ENCODE data around the gene TRAPPC6A. TPM values are rescaled to one million over a fixed set of nuclear protein-coding genes. Genes with fewer than 3 reads are reported as not detected.

The TRAPPC6A gene
- total and polyA plus RNA-seq, 2 of the 13 experiments (the other 11 are each of a cell fraction or from before 2014, with no cell fraction given) = 6.5 to 21.0 TPM

DNA sequence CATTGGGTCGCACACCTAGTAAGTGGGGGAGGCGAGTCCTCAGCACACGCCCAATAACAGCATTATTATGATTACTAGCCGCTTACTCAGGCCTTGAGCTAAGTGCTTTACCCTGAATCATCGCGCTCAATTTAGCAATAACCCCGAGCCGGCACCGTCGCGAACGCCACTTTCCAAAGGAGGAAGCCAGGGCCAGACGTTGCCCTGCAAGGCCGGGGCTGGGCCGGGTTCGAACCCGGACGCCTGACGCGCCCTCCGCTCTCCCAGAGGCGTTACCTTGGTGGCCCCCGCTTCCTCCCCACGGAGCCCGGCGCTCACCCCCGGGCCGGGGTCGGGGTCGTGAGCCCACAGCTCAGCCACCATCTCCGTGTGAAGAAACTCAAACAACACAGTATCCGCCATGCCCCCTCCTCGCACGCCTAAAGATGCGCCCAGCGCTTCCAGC lies at the start of gene TRAPPC6A (continued):
- TF ChIP-seq ELF3 (CRISPR knock-in tag; IDR thresholded peaks at IDR 0.05) = no peak
- TF ChIP-seq CEBPG (CRISPR knock-in tag; IDR thresholded peaks at IDR 0.05) = no peak
- TF ChIP-seq MATR3 (CRISPR knock-in tag; IDR thresholded peaks at IDR 0.05) = no peak
- no peak for TF ChIP-seq ETV6 (CRISPR knock-in tag; conservative IDR thresholded peaks at IDR 0.05)
- TF ChIP-seq, protein P1, sequence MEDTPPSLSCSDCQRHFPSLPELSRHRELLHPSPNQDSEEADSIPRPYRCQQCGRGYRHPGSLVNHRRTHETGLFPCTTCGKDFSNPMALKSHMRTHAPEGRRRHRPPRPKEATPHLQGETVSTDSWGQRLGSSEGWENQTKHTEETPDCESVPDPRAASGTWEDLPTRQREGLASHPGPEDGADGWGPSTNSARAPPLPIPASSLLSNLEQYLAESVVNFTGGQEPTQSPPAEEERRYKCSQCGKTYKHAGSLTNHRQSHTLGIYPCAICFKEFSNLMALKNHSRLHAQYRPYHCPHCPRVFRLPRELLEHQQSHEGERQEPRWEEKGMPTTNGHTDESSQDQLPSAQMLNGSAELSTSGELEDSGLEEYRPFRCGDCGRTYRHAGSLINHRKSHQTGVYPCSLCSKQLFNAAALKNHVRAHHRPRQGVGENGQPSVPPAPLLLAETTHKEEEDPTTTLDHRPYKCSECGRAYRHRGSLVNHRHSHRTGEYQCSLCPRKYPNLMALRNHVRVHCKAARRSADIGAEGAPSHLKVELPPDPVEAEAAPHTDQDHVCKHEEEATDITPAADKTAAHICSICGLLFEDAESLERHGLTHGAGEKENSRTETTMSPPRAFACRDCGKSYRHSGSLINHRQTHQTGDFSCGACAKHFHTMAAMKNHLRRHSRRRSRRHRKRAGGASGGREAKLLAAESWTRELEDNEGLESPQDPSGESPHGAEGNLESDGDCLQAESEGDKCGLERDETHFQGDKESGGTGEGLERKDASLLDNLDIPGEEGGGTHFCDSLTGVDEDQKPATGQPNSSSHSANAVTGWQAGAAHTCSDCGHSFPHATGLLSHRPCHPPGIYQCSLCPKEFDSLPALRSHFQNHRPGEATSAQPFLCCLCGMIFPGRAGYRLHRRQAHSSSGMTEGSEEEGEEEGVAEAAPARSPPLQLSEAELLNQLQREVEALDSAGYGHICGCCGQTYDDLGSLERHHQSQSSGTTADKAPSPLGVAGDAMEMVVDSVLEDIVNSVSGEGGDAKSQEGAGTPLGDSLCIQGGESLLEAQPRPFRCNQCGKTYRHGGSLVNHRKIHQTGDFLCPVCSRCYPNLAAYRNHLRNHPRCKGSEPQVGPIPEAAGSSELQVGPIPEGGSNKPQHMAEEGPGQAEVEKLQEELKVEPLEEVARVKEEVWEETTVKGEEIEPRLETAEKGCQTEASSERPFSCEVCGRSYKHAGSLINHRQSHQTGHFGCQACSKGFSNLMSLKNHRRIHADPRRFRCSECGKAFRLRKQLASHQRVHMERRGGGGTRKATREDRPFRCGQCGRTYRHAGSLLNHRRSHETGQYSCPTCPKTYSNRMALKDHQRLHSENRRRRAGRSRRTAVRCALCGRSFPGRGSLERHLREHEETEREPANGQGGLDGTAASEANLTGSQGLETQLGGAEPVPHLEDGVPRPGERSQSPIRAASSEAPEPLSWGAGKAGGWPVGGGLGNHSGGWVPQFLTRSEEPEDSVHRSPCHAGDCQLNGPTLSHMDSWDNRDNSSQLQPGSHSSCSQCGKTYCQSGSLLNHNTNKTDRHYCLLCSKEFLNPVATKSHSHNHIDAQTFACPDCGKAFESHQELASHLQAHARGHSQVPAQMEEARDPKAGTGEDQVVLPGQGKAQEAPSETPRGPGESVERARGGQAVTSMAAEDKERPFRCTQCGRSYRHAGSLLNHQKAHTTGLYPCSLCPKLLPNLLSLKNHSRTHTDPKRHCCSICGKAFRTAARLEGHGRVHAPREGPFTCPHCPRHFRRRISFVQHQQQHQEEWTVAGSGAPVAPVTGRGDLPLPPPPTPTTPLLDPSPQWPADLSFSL (CRISPR knock-in tag; IDR thresholded peaks at IDR 0.05) = no peak
- no peak for TF ChIP-seq RELA (CRISPR knock-in tag; IDR thresholded peaks at IDR 0.05)
- peak; percentile 28 for TF ChIP-seq RBM39 (IDR thresholded peaks at IDR 0.05; ENCODE audit: low read depth, low read length, poor library complexity, severe bottlenecking)
- peak; percentile 20; the same call in 1 of the 2 replicates for TF ChIP-seq ZNF335 (CRISPR knock-in tag; IDR thresholded peaks at IDR 0.05)
- TF ChIP-seq HDAC2 (CRISPR knock-in tag; IDR thresholded peaks at IDR 0.05) = peak; percentile 45
- TF ChIP-seq BORCS8-MEF2B (CRISPR knock-in tag; IDR thresholded peaks at IDR 0.05) = peak; percentile 84; the same call in 1 of the 2 replicates
- no peak for TF ChIP-seq ZSCAN12 (CRISPR knock-in tag; IDR thresholded peaks at IDR 0.05)
- no peak for TF ChIP-seq MEIS1 (CRISPR knock-in tag; IDR thresholded peaks at IDR 0.05; ENCODE audit: borderline replicate concordance)
- TF ChIP-seq, protein P2, sequence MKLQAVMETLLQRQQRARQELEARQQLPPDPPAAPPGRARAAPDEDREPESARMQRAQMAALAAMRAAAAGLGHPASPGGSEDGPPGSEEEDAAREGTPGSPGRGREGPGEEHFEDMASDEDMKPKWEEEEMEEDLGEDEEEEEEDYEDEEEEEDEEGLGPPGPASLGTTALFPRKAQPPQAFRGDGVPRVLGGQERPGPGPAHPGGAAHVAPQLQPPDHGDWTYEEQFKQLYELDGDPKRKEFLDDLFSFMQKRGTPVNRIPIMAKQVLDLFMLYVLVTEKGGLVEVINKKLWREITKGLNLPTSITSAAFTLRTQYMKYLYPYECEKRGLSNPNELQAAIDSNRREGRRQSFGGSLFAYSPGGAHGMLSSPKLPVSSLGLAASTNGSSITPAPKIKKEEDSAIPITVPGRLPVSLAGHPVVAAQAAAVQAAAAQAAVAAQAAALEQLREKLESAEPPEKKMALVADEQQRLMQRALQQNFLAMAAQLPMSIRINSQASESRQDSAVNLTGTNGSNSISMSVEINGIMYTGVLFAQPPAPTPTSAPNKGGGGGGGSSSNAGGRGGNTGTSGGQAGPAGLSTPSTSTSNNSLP (IDR thresholded peaks at IDR 0.05; ENCODE audit: low read depth, low read length) = no peak
- TF ChIP-seq ZFYVE20 (CRISPR knock-in tag; IDR thresholded peaks at IDR 0.05; ENCODE audit: borderline replicate concordance, low read depth) = no peak
- TF ChIP-seq, protein P3, sequence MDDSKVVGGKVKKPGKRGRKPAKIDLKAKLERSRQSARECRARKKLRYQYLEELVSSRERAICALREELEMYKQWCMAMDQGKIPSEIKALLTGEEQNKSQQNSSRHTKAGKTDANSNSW (CRISPR knock-in tag; IDR thresholded peaks at IDR 0.05; ENCODE audit: borderline replicate concordance) = no peak
- TF ChIP-seq, protein P4, sequence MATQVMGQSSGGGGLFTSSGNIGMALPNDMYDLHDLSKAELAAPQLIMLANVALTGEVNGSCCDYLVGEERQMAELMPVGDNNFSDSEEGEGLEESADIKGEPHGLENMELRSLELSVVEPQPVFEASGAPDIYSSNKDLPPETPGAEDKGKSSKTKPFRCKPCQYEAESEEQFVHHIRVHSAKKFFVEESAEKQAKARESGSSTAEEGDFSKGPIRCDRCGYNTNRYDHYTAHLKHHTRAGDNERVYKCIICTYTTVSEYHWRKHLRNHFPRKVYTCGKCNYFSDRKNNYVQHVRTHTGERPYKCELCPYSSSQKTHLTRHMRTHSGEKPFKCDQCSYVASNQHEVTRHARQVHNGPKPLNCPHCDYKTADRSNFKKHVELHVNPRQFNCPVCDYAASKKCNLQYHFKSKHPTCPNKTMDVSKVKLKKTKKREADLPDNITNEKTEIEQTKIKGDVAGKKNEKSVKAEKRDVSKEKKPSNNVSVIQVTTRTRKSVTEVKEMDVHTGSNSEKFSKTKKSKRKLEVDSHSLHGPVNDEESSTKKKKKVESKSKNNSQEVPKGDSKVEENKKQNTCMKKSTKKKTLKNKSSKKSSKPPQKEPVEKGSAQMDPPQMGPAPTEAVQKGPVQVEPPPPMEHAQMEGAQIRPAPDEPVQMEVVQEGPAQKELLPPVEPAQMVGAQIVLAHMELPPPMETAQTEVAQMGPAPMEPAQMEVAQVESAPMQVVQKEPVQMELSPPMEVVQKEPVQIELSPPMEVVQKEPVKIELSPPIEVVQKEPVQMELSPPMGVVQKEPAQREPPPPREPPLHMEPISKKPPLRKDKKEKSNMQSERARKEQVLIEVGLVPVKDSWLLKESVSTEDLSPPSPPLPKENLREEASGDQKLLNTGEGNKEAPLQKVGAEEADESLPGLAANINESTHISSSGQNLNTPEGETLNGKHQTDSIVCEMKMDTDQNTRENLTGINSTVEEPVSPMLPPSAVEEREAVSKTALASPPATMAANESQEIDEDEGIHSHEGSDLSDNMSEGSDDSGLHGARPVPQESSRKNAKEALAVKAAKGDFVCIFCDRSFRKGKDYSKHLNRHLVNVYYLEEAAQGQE (IDR thresholded peaks at IDR 0.05; ENCODE audit: borderline replicate concordance in 1 of 2, low read depth in 1 of 2, low read length in 2 of 2) = no peak; a peak in 2 of 4 replicates
- TF ChIP-seq, protein P5, sequence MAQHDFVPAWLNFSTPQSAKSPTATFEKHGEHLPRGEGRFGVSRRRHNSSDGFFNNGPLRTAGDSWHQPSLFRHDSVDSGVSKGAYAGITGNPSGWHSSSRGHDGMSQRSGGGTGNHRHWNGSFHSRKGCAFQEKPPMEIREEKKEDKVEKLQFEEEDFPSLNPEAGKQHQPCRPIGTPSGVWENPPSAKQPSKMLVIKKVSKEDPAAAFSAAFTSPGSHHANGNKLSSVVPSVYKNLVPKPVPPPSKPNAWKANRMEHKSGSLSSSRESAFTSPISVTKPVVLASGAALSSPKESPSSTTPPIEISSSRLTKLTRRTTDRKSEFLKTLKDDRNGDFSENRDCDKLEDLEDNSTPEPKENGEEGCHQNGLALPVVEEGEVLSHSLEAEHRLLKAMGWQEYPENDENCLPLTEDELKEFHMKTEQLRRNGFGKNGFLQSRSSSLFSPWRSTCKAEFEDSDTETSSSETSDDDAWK (CRISPR knock-in tag; IDR thresholded peaks at IDR 0.05) = no peak

All from HepG2 (cell line).